ENCODE measurements around the gene PDHA1. TPM values are rescaled to one million over a fixed set of nuclear protein-coding genes. Genes with fewer than 3 reads are reported as not detected.
A peak's percentile ranks its signal among the peaks of the same experiment; 100 is the strongest.

The PDHA1 gene
- total RNA-seq, 1 donor = 26.4 TPM

- Histone ChIP-seq H3K27me3 (ENCODE audit: insufficient read depth, low read length) (no peaks in the 10 kb centered on the region), H3K79me2 (ENCODE audit: insufficient read depth, low read length) (no peaks in the 10 kb centered on the region), H3K4me3 (ENCODE audit: insufficient read depth, low read length) (no peak overlapping the region), H3K36me3 (ENCODE audit: insufficient read depth, low read length) (no peaks in the 10 kb centered on the region), H4K20me1 (ENCODE audit: insufficient read depth, low read length) (no peaks in the 10 kb centered on the region), H3K4me2 (ENCODE audit: insufficient read depth, low read length) (no peak overlapping the region), H3K9me3 (ENCODE audit: low read depth, low read length) (no peaks in the 10 kb centered on the region), H3K4me1 (ENCODE audit: insufficient read depth, low read length) (no peaks in the 10 kb centered on the region), H2AFZ (ENCODE audit: low read length) (no peak overlapping the region), H3K27ac (ENCODE audit: low read depth, low read length) (no peak overlapping the region)
- peak; percentile 77 for DNase-seq (ENCODE audit: insufficient read length, low spot score, missing footprints)
- TF ChIP-seq, protein P1, sequence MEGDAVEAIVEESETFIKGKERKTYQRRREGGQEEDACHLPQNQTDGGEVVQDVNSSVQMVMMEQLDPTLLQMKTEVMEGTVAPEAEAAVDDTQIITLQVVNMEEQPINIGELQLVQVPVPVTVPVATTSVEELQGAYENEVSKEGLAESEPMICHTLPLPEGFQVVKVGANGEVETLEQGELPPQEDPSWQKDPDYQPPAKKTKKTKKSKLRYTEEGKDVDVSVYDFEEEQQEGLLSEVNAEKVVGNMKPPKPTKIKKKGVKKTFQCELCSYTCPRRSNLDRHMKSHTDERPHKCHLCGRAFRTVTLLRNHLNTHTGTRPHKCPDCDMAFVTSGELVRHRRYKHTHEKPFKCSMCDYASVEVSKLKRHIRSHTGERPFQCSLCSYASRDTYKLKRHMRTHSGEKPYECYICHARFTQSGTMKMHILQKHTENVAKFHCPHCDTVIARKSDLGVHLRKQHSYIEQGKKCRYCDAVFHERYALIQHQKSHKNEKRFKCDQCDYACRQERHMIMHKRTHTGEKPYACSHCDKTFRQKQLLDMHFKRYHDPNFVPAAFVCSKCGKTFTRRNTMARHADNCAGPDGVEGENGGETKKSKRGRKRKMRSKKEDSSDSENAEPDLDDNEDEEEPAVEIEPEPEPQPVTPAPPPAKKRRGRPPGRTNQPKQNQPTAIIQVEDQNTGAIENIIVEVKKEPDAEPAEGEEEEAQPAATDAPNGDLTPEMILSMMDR (IDR thresholded peaks at IDR 0.05; ENCODE audit: extremely low read depth, low read depth, low read length) = peak; percentile 64
These were observed 38.9 kb downstream of the PDHA1 start for GRCh38 chrX:19382555-19383145.

DNA sequence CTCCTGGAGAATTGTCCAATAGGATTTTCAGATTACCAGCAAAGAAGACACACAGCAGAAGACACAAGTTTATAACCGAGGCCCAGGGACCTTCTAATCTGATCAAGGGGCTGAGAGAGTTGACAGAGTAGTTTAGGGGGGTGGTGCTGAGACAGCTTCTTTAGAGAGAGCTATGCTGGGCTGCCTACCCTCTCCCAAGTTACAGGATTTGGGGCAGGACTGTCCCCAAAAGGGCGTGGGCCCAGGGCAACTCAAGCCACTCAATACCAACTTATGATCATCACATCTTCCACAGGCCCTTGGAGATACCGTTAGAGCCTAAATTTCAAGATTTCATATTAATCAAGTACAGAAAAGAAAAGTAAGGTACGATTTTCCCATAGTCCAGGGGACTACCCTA lies 43.0 kb downstream of the PDHA1 start:
- Histone ChIP-seq H4K20me1 (ENCODE audit: insufficient read depth, low read length) (no peaks in the 10 kb centered on the region), H3K79me2 (ENCODE audit: insufficient read depth, low read length) (no peaks in the 10 kb centered on the region), H3K27ac (ENCODE audit: low read depth, low read length) (no peak overlapping the region), H3K4me1 (ENCODE audit: insufficient read depth, low read length) (no peaks in the 10 kb centered on the region), H3K9me3 (ENCODE audit: low read depth, low read length) (no peaks in the 10 kb centered on the region), H3K4me3 (ENCODE audit: insufficient read depth, low read length) (no peak overlapping the region), H2AFZ (ENCODE audit: low read length) (no peak overlapping the region), H3K27me3 (ENCODE audit: insufficient read depth, low read length) (no peaks in the 10 kb centered on the region), H3K36me3 (ENCODE audit: insufficient read depth, low read length) (no peaks in the 10 kb centered on the region), H3K4me2 (ENCODE audit: insufficient read depth, low read length) (no peak overlapping the region)
- TF ChIP-seq, protein P1 (IDR thresholded peaks at IDR 0.05; ENCODE audit: extremely low read depth, low read depth, low read length) = no peak
- no peak for DNase-seq (ENCODE audit: insufficient read length, low spot score, missing footprints)

- no peak overlapping the region for H3K27ac ChIP-seq (ENCODE audit: low read depth, low read length)
- H3K79me2 ChIP-seq (ENCODE audit: insufficient read depth, low read length) = no peaks in the 10 kb centered on the region
- no peak overlapping the region for H3K4me2 ChIP-seq (ENCODE audit: insufficient read depth, low read length)
- no peaks in the 10 kb centered on the region for H3K27me3 ChIP-seq (ENCODE audit: insufficient read depth, low read length)
- no peaks in the 10 kb centered on the region for H3K4me1 ChIP-seq (ENCODE audit: insufficient read depth, low read length)
- no peak for DNase-seq (ENCODE audit: insufficient read length, low spot score, missing footprints)
- TF ChIP-seq, protein P1 (IDR thresholded peaks at IDR 0.05; ENCODE audit: extremely low read depth, low read depth, low read length) = no peak
- H3K9me3 ChIP-seq (ENCODE audit: low read depth, low read length) = no peaks in the 10 kb centered on the region
- H3K4me3 ChIP-seq (ENCODE audit: insufficient read depth, low read length) = no peak overlapping the region
- H4K20me1 ChIP-seq (ENCODE audit: insufficient read depth, low read length) = no peaks in the 10 kb centered on the region
- H3K36me3 ChIP-seq (ENCODE audit: insufficient read depth, low read length) = no peaks in the 10 kb centered on the region
- no peak overlapping the region for H2AFZ ChIP-seq (ENCODE audit: low read length)
These were observed 44.4 kb downstream of the PDHA1 start for GRCh38 chrX:19388064-19388679.

DNA sequence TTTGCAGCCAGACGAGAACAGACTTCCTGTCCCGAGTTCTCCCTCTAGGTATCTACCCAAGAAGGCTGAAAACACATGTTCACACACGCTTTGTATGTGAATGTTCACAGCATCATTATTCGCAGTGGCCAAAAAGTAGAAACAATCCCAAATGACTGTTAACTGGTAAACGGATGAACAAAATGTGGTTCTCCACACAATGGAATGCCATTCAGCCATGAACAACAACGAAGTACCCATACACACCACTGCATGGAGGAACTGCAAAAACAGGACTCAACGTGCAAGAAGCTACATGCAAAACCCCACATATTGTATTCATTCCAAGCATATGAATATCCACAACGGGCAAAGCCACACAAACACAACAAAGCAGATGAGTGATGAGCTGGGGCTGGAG lies 45.0 kb downstream of the PDHA1 start:
- H3K27ac ChIP-seq (ENCODE audit: low read depth, low read length) = no peak overlapping the region
- no peaks in the 10 kb centered on the region for H4K20me1 ChIP-seq (ENCODE audit: insufficient read depth, low read length)

More for the DNA sequence above, 45.0 kb downstream of the PDHA1 start:
- Histone ChIP-seq H3K4me1 (ENCODE audit: insufficient read depth, low read length) (no peaks in the 10 kb centered on the region), H3K36me3 (ENCODE audit: insufficient read depth, low read length) (no peaks in the 10 kb centered on the region), H3K9me3 (ENCODE audit: low read depth, low read length) (no peaks in the 10 kb centered on the region), H3K4me3 (ENCODE audit: insufficient read depth, low read length) (no peak overlapping the region), H3K27me3 (ENCODE audit: insufficient read depth, low read length) (no peaks in the 10 kb centered on the region), H2AFZ (ENCODE audit: low read length) (no peak overlapping the region), H3K4me2 (ENCODE audit: insufficient read depth, low read length) (no peak overlapping the region), H3K79me2 (ENCODE audit: insufficient read depth, low read length) (no peaks in the 10 kb centered on the region)
- TF ChIP-seq, protein P1 (IDR thresholded peaks at IDR 0.05; ENCODE audit: extremely low read depth, low read depth, low read length) = no peak
- DNase-seq (ENCODE audit: insufficient read length, low spot score, missing footprints) = no peak
